ENCODE data around the gene BICDL1.

- TF ChIP-seq NFIC (IDR thresholded peaks at IDR 0.05; ENCODE audit: borderline replicate concordance) (no peak), REST (IDR thresholded peaks at IDR 0.05; ENCODE audit: low read depth, low read length) (no peak), RFX5 (IDR thresholded peaks at IDR 0.05; ENCODE audit: low read length) (no peak), RAD21 (IDR thresholded peaks at IDR 0.05; ENCODE audit: low read length) (no peak), CHD2 (IDR thresholded peaks at IDR 0.05; ENCODE audit: low read length, partially characterized antibody) (no peak), POLR2AphosphoS5 (IDR thresholded peaks at IDR 0.05; ENCODE audit: low read depth, low read length) (no peak), YY1 (IDR thresholded peaks at IDR 0.05; ENCODE audit: low read depth) (no peak), GATA2 (CRISPR knock-in tag; IDR thresholded peaks at IDR 0.05) (no peak), EZH2phosphoT487 (IDR thresholded peaks at IDR 0.05; ENCODE audit: borderline replicate concordance, low read depth) (no peak), MXI1 (IDR thresholded peaks at IDR 0.05; ENCODE audit: low read depth, low read length) (no peak)
- TF ChIP-seq, protein P1, sequence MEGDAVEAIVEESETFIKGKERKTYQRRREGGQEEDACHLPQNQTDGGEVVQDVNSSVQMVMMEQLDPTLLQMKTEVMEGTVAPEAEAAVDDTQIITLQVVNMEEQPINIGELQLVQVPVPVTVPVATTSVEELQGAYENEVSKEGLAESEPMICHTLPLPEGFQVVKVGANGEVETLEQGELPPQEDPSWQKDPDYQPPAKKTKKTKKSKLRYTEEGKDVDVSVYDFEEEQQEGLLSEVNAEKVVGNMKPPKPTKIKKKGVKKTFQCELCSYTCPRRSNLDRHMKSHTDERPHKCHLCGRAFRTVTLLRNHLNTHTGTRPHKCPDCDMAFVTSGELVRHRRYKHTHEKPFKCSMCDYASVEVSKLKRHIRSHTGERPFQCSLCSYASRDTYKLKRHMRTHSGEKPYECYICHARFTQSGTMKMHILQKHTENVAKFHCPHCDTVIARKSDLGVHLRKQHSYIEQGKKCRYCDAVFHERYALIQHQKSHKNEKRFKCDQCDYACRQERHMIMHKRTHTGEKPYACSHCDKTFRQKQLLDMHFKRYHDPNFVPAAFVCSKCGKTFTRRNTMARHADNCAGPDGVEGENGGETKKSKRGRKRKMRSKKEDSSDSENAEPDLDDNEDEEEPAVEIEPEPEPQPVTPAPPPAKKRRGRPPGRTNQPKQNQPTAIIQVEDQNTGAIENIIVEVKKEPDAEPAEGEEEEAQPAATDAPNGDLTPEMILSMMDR (IDR thresholded peaks at IDR 0.05), result no peak
- TF ChIP-seq, protein P2, sequence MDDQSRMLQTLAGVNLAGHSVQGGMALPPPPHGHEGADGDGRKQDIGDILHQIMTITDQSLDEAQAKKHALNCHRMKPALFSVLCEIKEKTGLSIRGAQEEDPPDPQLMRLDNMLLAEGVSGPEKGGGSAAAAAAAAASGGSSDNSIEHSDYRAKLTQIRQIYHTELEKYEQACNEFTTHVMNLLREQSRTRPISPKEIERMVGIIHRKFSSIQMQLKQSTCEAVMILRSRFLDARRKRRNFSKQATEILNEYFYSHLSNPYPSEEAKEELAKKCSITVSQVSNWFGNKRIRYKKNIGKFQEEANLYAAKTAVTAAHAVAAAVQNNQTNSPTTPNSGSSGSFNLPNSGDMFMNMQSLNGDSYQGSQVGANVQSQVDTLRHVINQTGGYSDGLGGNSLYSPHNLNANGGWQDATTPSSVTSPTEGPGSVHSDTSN (IDR thresholded peaks at IDR 0.05), result no peak
- TF ChIP-seq, protein P3, sequence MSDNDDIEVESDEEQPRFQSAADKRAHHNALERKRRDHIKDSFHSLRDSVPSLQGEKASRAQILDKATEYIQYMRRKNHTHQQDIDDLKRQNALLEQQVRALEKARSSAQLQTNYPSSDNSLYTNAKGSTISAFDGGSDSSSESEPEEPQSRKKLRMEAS (IDR thresholded peaks at IDR 0.05; ENCODE audit: low read depth), result no peak
Measured at GRCh38 chr12:120000556-120000955, 11.5 kb downstream of the BICDL1 start.
